ENCODE results near the gene KLRB1.
"Not testable (repeated sequence)": the region's sequence is repeated elsewhere in the genome, so short reads cannot be mapped to it uniquely, and the experiment has no call there.

The KLRB1 gene

GRCh38 chr12:9619411-9620179, 11.9 kb upstream of the KLRB1 start:
- no peak for DNase-seq

- not testable (repeated sequence) for DNase-seq
Observed at GRCh38 chr12:9618906-9619305, 11.2 kb upstream of the KLRB1 start.

- DNase-seq: no peak
Observed at GRCh38 chr12:9617124-9617523, 9.4 kb upstream of the KLRB1 start.

- DNase-seq: no peak
Observed at GRCh38 chr12:9615420-9616136, 7.9 kb upstream of the KLRB1 start.

GRCh38 chr12:9610606-9611005, 2.9 kb upstream of the KLRB1 start:
- not testable (repeated sequence) for DNase-seq

- DNase-seq: no peak
Observed at GRCh38 chr12:9606736-9607372, 862 bp downstream of the KLRB1 start.

GRCh38 chr12:9606247-9606646, 1.5 kb downstream of the KLRB1 start:
- DNase-seq: no peak

- no peak for DNase-seq
Observed at GRCh38 chr12:9605483-9605882, 2.2 kb downstream of the KLRB1 start.

- DNase-seq: no peak
Observed at GRCh38 chr12:9604287-9604686, 3.4 kb downstream of the KLRB1 start.

- not testable (repeated sequence) for DNase-seq
Observed at GRCh38 chr12:9600426-9600825, 7.3 kb downstream of the KLRB1 start.

GRCh38 chr12:9598363-9598762, 9.4 kb downstream of the KLRB1 start:
- no peak for DNase-seq

- no peak for DNase-seq
Observed at GRCh38 chr12:9597365-9597764, 10.4 kb downstream of the KLRB1 start.

GRCh38 chr12:9590441-9590840, 17.3 kb downstream of the KLRB1 start:
- DNase-seq: no peak

GRCh38 chr12:9588749-9589148, 19.0 kb downstream of the KLRB1 start:
- DNase-seq: no peak

GRCh38 chr12:9587987-9588600, 19.6 kb downstream of the KLRB1 start:
- DNase-seq: no peak

- DNase-seq: not testable (repeated sequence)
Observed at GRCh38 chr12:9577729-9578128, 30.0 kb downstream of the KLRB1 start.

GRCh38 chr12:9567151-9567550, 40.6 kb downstream of the KLRB1 start:
- not testable (repeated sequence) for DNase-seq

- DNase-seq: not testable (repeated sequence)
Observed at GRCh38 chr12:9566113-9566512, 41.6 kb downstream of the KLRB1 start.

GRCh38 chr12:9564418-9564817, 43.3 kb downstream of the KLRB1 start:
- DNase-seq: not testable (repeated sequence)

GRCh38 chr12:9562841-9563453, 44.8 kb downstream of the KLRB1 start:
- DNase-seq: not testable (repeated sequence)

GRCh38 chr12:9545489-9545888, 62.2 kb downstream of the KLRB1 start:
- not testable (repeated sequence) for DNase-seq
